ENCODE measurements around the gene TENM4. TPM values are rescaled to one million over a fixed set of nuclear protein-coding genes. Genes with fewer than 3 reads are reported as not detected.

The TENM4 gene
- total RNA-seq, 2 donors from 2014 or later, result 68.2 to 130 TPM

- TF ChIP-seq, protein P1, sequence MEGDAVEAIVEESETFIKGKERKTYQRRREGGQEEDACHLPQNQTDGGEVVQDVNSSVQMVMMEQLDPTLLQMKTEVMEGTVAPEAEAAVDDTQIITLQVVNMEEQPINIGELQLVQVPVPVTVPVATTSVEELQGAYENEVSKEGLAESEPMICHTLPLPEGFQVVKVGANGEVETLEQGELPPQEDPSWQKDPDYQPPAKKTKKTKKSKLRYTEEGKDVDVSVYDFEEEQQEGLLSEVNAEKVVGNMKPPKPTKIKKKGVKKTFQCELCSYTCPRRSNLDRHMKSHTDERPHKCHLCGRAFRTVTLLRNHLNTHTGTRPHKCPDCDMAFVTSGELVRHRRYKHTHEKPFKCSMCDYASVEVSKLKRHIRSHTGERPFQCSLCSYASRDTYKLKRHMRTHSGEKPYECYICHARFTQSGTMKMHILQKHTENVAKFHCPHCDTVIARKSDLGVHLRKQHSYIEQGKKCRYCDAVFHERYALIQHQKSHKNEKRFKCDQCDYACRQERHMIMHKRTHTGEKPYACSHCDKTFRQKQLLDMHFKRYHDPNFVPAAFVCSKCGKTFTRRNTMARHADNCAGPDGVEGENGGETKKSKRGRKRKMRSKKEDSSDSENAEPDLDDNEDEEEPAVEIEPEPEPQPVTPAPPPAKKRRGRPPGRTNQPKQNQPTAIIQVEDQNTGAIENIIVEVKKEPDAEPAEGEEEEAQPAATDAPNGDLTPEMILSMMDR (conservative IDR thresholded peaks at IDR 0.05), result no peak
- Histone ChIP-seq H3K9me3 (ENCODE audit: control insufficient read depth, low read length) (peaks cover 14% of the 10 kb centered on the region), H3K4me3 (ENCODE audit: low read length) (no peak overlapping the region), H3K36me3 (ENCODE audit: control insufficient read depth, insufficient read depth, low read length) (no peaks in the 10 kb centered on the region), H3K27ac (ENCODE audit: low read depth, low read length) (no peak overlapping the region), H3K4me1 (ENCODE audit: control insufficient read depth, insufficient read depth, low read length) (no peaks in the 10 kb centered on the region), H3K27me3 (ENCODE audit: control insufficient read depth, insufficient read depth, low read length, poor library complexity, severe bottlenecking) (no peaks in the 10 kb centered on the region), H3K9ac (ENCODE audit: extremely low read depth, low read length, poor library complexity, severe bottlenecking) (no peak overlapping the region)
- no peak overlapping the region for H3K27ac Mint-ChIP-seq
- H3K4me3 Mint-ChIP-seq, result no peak overlapping the region
- H3K36me3 Mint-ChIP-seq (ENCODE audit: low read depth), result peaks cover 14% of the 10 kb centered on the region
- DNase-seq, result no peak
- WGBS, 2 experiments (ENCODE audit: insufficient coverage in 1 of 2, insufficient read length in 1 of 2), result 93 to 97% methylated on average over 3 of the region's 3 CpGs
- peaks cover 17% of the 10 kb centered on the region for H3K9me3 Mint-ChIP-seq
- H3K4me1 Mint-ChIP-seq, result no peaks in the 10 kb centered on the region
- no peaks in the 10 kb centered on the region for H3K27me3 Mint-ChIP-seq (ENCODE audit: insufficient read depth)
Measured at GRCh38 chr11:78996007-78996406, 444.8 kb downstream of the TENM4 start.

GRCh38 chr11:78995171-78995570, 445.7 kb downstream of the TENM4 start:
- TF ChIP-seq, protein P1 (conservative IDR thresholded peaks at IDR 0.05), result no peak
- Mint-ChIP-seq H3K9me3 (peaks cover 13% of the 10 kb centered on the region), H3K4me3 (no peak overlapping the region), H3K27ac (no peak overlapping the region), H3K27me3 (ENCODE audit: insufficient read depth) (no peaks in the 10 kb centered on the region), H3K4me1 (peaks cover 6% of the 10 kb centered on the region), H3K36me3 (ENCODE audit: low read depth) (peaks cover 11% of the 10 kb centered on the region)
- WGBS, 2 experiments (ENCODE audit: insufficient coverage in 1 of 2, insufficient read length in 1 of 2), result 77 to 88% methylated on average over 2 to 3 of the region's 3 CpGs
- no peak overlapping the region for H3K4me3 ChIP-seq (ENCODE audit: low read length)
- H3K36me3 ChIP-seq (ENCODE audit: control insufficient read depth, insufficient read depth, low read length), result no peaks in the 10 kb centered on the region
- H3K4me1 ChIP-seq (ENCODE audit: control insufficient read depth, insufficient read depth, low read length), result peaks cover 3% of the 10 kb centered on the region
- peaks cover 14% of the 10 kb centered on the region for H3K9me3 ChIP-seq (ENCODE audit: control insufficient read depth, low read length)
- H3K27ac ChIP-seq (ENCODE audit: low read depth, low read length), result no peak overlapping the region
- H3K27me3 ChIP-seq (ENCODE audit: control insufficient read depth, insufficient read depth, low read length, poor library complexity, severe bottlenecking), result no peaks in the 10 kb centered on the region
- no peak overlapping the region for H3K9ac ChIP-seq (ENCODE audit: extremely low read depth, low read length, poor library complexity, severe bottlenecking)
- no peak for DNase-seq

DNA sequence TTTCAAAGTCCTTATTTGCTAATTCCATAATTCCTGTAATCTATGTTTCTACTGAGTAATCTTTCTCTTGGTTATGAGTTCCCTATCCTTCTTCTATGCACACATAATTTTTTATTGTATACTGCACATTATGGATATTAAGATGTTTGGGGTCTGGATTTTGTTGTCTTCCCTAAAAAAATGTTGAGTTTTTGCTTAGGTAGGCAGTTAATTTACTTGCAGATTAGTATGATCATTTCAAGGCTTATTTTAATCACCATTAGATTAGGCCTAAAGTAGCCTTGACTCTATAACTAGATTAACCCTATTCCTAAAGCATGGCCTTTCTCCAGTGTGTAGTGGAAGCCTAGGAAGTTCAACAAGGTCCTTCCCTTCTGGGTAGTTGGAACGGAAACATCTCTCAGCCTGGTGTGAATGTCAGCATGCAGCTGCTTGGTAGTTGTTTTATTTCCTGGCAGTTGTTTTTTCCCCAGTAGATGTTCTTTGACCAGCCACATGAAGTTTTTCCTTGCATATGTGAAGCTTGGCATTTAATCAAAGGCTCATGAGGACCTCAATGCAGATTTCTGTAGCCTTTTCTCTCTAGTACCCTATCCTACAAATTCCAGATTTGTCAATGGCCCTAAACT, 446.9 kb downstream of the TENM4 start:
- no peak overlapping the region for H3K27ac Mint-ChIP-seq
- H3K9me3 ChIP-seq (ENCODE audit: control insufficient read depth, low read length), result peaks cover 2% of the 10 kb centered on the region
- WGBS, 2 experiments (ENCODE audit: insufficient coverage in 1 of 2, insufficient read length in 1 of 2), result 70 to 80% methylated on average over 1 of the region's 1 CpG
- peaks cover 4% of the 10 kb centered on the region for H3K36me3 Mint-ChIP-seq (ENCODE audit: low read depth)
- H3K4me3 Mint-ChIP-seq, result no peak overlapping the region
- DNase-seq, result no peak
- H3K27ac ChIP-seq (ENCODE audit: low read depth, low read length), result no peak overlapping the region
- no peaks in the 10 kb centered on the region for H3K27me3 ChIP-seq (ENCODE audit: control insufficient read depth, insufficient read depth, low read length, poor library complexity, severe bottlenecking)
- H3K9me3 Mint-ChIP-seq, result peaks cover 3% of the 10 kb centered on the region
- no peak overlapping the region for H3K9ac ChIP-seq (ENCODE audit: extremely low read depth, low read length, poor library complexity, severe bottlenecking)
- no peaks in the 10 kb centered on the region for H3K36me3 ChIP-seq (ENCODE audit: control insufficient read depth, insufficient read depth, low read length)
- H3K27me3 Mint-ChIP-seq (ENCODE audit: insufficient read depth), result no peaks in the 10 kb centered on the region
- TF ChIP-seq, protein P1 (conservative IDR thresholded peaks at IDR 0.05), result no peak
- peaks cover 7% of the 10 kb centered on the region for H3K4me1 Mint-ChIP-seq
- H3K4me1 ChIP-seq (ENCODE audit: control insufficient read depth, insufficient read depth, low read length), result peaks cover 4% of the 10 kb centered on the region
- no peak overlapping the region for H3K4me3 ChIP-seq (ENCODE audit: low read length)

Data from endodermal cell (in vitro differentiated cells).